Measurements from ENCODE around the gene FGF21.
A peak's percentile ranks its signal among the peaks of the same experiment; 100 is the strongest.

The FGF21 gene

GRCh38 chr19:48735031-48735615 is 20.2 kb upstream of the FGF21 start:
- TF ChIP-seq CTCF (IDR thresholded peaks at IDR 0.05; ENCODE audit: low read depth, low read length): no peak
- H3K4me3 ChIP-seq (ENCODE audit: low read depth, low read length): no peak overlapping the region

GRCh38 chr19:48737360-48737998 is 17.8 kb upstream of the FGF21 start:
- no peak for TF ChIP-seq CTCF (IDR thresholded peaks at IDR 0.05; ENCODE audit: low read depth, low read length)

GRCh38 chr19:48738557-48739403 is 16.5 kb upstream of the FGF21 start:
- TF ChIP-seq CTCF (IDR thresholded peaks at IDR 0.05; ENCODE audit: low read depth, low read length): no peak
- H3K4me3 ChIP-seq (ENCODE audit: low read depth, low read length): peak overlapping the region; percentile 43

More at GRCh38 chr19:48737360-48737998, 17.8 kb upstream of the FGF21 start:
- no peak overlapping the region for H3K4me3 ChIP-seq (ENCODE audit: low read depth, low read length)

- TF ChIP-seq CTCF (IDR thresholded peaks at IDR 0.05; ENCODE audit: low read depth, low read length): no peak
These were observed 15.7 kb upstream of the FGF21 start for GRCh38 chr19:48739404-48740163.

GRCh38 chr19:48740164-48740972 is 15.0 kb upstream of the FGF21 start, which contains the start of gene RASIP1:
Gene RASIP1, minus strand, starts transcription at chr19:48740610. Its CDS starts 328 bp downstream, at chr19:48740282.
- H3K4me3 ChIP-seq (ENCODE audit: low read depth, low read length): no peak within 1 kb of the TSS
- no peak for TF ChIP-seq CTCF (IDR thresholded peaks at IDR 0.05; ENCODE audit: low read depth, low read length)

More at GRCh38 chr19:48739404-48740163, 15.7 kb upstream of the FGF21 start:
- H3K4me3 ChIP-seq (ENCODE audit: low read depth, low read length): peak overlapping the region; percentile 43

Measured in WI38 (cell line).